IPS-NIHi7 (cell line): ENCODE measurements around the gene ARHGAP6.
"Not testable (repeated sequence)": the region's sequence is repeated elsewhere in the genome, so short reads cannot be mapped to it uniquely, and the experiment has no call there.

Experiments
- DNase-seq: peaks from one replicate; pipeline ENCODE4 v3.0.0; 2012; ENCODE audit warnings: mixed read lengths; ENCODE audit errors: extremely low spot score

The ARHGAP6 gene

DNA sequence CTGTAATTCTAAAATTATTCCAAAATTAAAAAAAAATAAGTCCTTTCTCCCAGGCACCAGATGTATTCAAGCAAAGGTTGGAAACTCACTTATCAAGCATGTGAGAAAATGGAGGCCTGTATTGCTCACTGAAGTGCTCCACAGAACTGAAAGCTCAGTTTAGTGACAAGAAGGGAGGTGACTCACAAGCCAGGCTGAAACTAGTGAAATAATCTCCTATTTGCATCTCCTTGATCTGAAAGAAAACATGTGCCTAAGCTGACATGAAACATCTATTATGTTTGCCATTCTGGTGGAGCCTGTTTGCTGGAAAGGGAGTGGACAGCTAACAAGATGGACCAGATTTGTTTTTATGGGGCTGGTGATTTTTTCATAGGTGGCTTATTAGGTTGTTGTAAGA lies 426.5 kb downstream of the ARHGAP6 start:
- DNase-seq: no peak

DNA sequence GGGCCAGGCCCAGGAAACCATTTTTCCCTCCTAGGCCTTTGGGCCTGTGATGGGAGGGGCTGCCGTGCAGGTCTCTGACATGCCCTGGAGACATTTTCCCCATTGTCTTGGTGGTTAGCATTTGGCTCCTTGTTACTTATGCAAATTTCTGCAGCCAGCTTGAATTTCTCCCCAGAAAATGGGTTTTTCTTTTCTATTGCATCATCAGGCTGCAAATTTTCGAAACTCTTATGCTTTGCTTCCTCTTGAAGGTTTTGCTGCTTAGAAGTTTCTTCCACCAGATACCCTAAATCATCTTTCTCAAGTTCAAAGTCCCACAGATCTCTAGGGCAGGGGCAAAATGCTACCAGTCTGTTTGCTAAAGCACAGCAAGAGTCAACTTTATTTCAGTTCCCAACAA lies 430.3 kb downstream of the ARHGAP6 start:
- not testable (repeated sequence) for DNase-seq

DNA sequence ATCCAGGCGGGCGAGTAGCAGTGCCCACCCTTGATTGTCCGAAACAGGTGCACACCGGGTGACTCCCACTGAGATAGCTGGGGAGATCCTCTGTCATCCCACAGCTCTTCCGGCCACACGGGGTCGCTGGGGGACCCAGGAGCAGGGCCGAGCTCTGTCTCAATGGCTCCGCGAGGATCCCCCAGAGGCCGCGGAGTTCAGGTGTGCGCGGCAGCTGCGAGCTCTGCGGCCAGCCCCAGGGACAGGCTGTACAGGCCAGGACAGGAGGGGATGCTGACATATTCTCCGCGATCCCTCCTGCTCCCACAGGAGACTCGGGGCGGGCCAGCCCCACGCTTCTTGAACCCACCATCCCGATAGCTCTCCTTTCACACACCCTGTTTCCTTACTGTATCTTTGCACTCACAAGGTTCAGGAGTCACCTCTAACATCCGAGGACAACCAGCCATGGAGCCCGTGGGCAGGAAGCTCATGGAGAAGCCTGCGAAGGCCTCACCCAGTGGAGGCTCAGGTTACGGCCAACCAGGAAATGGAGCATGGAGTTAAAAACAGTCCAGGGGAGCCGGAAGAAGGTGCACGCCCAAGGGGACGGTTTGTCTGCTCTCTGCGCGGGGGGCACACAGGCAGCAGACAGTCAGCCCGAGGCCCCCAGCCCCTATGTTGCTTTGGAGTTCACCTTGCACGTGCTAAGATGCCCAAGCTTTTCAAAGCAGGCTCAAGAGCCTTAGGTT lies 450.4 kb downstream of the ARHGAP6 start:
- peak; percentile 68 for DNase-seq

DNA sequence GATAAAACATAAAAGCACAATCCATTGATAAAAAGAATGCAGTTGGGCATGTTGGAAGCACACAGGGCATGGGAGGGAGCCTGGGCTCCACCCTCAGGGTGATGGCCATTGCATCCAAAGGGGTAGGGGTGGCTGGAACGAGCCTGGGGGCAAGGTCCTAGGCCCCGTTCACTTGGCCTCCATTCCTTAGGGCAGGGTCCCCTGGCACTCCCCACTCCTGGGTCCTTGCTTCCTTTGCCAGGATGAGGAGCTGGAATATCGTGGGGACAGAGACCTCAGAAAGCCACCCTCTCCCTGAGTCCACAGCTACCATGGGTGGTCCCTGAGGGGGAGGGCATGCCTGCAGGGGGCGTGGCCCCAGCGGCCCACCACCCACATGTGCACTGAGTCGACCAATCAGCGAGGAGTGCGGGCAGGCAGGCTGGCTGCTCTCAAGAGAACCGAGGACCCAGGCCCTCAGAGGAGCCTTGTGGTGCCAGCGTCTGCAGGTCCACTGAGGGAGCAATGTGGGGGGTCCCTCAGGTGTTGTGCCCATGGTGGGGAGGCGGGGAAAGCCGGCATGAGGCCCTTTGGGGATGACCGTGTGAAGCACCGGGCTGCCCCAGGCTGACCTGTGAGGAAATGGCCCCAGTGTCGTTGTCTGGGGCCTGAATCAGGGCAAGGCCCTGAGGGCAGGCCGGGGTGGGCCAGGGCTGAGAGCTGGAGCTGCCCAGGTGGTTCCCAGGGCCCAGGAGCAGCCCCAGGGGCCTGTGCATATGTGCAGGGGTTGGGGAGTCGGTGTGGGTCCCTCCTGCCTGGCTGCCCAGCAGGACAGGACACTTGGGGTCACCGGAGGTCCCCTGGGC lies 451.2 kb downstream of the ARHGAP6 start:
- DNase-seq: no peak

DNA sequence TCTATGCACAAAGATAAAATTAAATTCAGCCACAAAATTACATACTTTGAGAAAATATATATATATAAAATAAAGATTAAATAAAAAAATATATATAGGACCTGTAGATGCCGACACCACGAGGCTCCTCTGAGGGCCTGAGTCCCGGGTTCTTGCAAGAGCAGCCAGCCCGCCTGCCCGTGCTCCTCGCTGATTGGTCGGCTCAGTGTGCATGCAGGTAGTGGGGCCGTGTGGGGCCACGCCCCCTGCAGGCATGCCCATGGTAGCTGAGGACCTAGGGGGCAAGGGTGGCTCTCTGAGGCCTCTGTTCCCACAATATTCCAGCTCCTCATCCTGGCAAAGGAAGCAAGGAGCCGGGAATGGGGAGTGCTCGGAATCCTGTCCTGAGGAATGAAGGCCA lies 453.0 kb downstream of the ARHGAP6 start:
- DNase-seq: peak; percentile 50

DNA sequence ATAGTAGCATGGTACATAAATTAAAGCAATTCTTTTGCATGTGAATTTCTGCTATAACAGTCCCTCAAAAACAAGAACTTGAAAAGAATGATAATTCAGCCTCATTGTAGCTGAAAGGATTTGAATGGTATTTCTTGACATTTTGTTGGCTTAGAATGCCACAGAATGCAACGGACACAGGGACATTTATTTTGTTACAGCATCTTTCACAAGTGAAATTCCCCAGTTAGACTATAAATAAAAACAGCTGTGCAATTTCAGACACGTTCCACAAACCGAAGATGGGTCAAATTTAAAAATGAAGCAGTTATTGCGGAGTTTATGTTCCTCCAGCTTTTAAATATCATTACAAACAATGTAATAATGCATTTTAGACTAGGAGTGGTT lies 455.3 kb downstream of the ARHGAP6 start:
- DNase-seq: no peak

DNA sequence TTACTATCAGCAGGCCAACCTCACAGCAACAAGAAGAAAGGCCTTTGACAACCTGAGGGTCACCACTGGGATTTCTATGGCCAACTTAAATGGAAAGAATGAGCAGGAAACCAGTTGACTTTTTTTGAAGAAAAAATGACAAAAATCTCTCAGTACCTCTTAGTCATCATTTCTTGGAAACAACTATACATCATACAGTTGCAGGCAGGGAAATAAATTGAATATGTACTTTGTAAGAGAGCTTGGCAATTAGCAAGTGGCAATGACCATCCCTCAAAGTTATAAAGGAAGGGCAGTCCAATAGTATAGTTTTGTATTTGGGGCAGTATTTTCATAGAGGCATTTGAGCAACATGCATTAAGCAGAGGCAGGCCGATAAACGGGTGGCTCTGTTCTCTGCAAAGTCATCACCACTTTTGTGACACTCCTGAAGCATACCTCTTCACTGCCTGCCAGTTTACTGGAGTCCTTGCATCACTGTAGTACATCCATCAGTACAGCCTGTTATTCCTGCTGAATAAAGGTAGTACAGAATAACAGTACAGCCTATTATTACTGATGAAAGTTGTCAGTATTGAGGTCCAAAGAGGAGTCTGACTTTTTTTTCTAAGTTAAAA lies 455.8 kb downstream of the ARHGAP6 start:
- DNase-seq: no peak

DNA sequence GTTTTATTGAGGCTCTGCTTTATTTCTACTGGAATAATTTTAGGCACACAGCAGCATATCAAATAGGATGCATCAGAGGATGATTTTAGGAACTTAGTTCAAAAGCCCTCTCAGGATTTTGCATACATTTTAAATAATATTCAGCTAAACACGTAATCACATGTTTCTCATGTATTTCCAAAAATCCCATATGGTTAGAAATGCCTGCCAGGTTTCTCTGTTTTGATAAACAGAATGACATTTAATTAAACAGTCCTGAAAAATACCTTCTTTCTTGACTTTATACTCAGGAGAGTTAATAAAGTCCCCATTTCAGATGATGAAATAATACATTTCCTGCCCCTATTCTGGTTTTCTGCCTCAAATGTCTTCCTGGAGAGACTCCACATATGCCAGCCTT lies 459.0 kb downstream of the ARHGAP6 start:
- DNase-seq: no peak

DNA sequence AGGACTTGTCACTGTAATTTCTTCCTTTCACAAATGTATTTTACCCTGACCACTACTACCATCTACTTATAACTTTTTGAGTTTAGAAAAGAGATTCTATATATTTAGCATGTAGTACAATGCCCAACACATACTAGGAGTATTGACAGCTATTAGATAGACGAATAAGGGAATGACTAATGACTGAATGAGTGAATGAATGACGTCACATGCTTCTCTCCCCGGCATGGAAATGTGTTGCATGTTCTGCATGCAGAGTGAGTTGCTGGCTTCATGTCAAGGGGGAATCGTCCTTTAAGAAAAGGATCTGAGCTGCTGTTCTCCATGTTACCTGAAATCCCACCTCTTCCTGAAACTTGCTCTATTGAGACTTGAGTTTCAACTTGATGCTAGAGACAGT lies 459.9 kb downstream of the ARHGAP6 start:
- no peak for DNase-seq

DNA sequence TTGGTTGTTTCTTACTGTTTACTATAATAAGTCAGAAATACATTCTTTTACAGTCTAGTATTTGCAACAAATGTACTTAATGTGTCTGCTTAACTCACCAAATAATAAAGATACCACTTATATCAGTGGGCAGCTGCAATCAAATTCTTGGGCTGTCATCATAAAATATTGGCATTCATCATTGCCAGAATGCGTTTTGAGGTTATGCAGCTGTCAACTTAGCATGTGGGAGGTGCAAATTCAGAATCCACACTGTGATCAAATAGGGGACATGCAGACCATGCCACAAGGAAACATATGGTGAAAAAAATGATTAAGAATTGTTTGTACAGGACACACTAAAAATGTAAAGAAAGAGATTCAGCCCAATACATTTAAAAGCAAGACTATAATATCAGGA lies 468.0 kb downstream of the ARHGAP6 start:
- DNase-seq: no peak

DNA sequence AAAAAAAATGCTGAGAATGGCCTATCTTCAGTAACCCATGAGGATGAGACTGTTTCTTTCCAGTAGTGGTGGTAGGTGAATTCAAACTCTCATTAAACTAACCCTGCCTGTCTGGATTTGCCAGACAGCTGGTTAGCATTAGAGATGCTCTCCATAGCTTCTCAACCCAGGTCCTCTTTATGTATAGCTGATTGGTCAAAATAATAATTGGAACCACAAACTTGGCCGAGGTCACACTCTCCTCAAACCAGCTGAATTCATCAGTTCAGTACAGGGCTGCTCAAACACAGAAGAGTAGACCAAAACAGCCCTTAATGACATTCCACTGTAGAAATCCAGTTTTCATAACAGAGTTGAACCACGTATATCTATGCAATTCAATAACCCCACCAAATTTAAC lies 469.2 kb downstream of the ARHGAP6 start:
- DNase-seq: no peak

DNA sequence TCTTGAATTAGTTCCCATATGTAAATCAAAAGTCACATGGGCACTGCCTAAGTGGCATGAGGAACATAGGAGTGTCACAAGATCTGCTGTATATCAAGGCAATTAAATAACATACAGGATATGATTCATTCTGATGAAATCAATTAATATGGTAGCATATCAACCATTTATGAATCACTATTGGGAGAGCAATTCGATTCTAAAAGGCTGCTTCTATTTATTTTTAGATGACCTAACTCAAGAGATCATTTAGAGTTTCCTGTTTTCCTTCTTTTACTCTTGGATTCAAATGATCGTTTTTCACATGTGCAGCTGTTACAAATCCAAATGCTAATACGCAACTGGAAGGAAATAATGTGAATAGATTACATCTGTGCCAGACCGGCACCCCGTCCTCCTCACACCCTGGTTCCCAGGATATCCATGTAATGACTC lies 472.7 kb downstream of the ARHGAP6 start:
- no peak for DNase-seq

DNA sequence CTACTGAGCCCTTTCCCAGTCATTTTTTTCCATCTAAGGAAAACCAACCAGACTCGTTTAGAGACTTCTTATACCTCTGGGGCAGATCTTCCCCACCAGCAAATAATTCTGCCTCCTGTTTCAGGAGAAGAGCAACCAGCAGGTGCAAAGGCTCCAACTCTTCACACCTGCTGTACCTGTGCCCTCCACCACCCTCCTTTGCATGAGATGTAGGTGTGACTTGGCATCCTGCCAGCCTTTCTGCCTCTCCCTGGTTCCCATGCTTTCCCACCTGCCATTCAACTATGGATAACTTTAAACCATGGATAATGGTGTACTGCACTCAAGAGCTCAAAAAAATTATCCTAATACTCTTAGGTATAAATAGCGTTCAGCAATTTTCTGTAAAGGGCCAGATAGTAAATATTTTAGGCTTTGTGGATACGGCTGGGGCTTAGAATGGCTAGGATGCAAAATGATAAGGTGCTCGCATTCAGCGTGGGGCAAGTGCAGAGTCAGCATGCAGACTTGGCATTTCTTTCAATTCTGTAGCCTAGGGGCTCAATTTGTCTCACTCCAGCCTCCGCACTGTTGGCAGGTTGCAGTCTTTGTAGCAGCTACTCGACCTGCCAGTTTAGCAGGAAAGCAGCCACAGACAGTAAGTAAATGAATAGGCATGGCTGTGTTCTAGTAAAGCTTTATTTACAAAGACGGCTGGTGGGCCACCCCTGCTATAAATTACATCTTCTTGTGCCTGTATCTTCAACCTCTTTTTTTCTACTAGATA lies 474.8 kb downstream of the ARHGAP6 start:
- no peak for DNase-seq

DNA sequence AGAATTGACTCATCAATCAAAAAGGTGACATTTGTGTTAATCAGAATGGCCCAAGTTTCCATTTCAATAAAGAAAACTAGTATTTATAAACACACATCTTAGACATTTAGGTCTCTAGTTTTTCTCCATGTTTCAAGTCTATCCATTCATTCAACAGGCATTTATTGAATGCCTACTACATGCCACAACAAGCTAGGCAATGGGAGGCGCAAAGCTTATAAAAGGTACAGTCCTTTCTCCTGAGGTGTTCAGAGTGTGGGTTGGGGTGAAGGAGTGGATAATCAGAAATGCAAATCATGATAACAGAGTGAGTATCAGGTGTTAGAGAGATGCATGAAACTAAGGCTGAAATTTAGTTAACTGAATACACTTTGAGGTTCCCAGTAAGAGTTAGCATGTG lies 476.6 kb downstream of the ARHGAP6 start:
- no peak for DNase-seq

DNA sequence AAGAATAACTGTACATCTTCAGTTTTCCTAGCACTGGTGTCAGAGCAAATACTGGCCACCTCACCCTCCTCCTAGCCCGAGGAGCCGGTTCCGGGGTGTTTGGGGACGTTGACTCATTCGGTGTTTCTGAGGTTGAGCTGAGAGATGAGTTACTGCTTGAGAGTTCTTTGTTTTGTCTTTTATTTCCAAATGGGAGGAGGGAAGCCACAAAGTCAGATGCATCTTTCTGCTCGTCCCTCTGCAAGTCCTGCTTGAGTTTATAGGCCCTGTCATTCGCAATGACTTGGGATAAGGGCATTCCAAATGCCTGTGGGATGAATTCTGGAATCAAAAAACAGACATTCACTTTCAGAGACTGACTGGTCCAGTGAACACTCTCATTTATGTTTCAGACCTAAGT lies 477.1 kb downstream of the ARHGAP6 start:
- no peak for DNase-seq

DNA sequence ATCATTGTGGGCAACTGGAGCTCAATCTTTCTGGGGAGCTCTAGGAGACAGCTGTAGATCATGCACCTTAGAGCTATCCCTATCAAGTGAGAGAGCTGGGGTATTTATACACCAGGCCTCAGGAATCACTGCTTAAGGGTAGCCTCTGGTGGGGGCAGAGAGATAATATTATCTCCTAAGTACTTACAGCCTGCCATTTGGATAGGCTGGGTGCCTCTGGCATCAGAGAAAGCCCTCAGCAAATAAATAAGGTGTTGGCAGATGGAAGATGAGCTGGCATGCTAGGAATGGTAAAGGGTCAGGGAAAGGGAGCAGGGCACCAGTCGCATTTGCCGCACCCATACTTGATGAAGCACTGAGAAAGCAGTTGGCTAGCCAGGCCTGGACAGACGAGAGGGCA lies 478.7 kb downstream of the ARHGAP6 start:
- no peak for DNase-seq

DNA sequence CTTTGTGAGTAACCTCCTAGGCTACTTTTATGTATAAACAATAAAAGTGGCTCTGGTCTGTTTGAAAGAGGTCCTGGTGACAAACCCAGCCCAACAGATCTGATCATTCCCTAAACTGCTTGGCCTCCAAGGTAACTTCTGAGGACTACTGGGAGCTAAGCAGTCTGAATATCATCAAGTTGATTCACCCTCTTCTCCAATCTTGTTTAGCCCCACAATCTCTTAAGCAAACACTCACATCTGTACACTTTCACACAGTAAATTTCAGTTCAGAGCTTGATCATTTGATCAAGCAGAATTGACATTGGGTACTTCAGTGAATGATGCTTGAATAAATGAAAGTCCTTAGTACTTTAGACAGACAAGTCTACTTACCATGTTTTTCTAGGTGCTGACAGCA lies 479.9 kb downstream of the ARHGAP6 start:
- DNase-seq: no peak

DNA sequence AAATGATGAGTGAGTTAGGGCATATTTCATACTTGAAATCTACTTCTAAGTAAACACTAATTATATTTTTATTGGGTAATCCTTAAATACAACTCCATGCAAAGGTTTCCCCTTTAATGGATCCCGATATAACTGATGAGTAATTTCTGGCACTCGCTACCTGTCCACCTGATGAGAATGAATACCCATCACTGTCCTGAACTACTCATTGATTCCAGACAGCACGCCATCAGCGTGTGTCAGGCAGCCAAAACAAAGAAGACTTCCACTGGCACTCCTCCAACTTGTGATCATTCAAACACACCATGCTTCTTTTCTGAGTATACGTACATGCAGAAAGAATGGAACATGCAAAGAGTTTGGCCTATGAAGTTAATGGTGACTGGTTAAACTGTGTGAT lies 485.1 kb downstream of the ARHGAP6 start:
- DNase-seq: no peak

DNA sequence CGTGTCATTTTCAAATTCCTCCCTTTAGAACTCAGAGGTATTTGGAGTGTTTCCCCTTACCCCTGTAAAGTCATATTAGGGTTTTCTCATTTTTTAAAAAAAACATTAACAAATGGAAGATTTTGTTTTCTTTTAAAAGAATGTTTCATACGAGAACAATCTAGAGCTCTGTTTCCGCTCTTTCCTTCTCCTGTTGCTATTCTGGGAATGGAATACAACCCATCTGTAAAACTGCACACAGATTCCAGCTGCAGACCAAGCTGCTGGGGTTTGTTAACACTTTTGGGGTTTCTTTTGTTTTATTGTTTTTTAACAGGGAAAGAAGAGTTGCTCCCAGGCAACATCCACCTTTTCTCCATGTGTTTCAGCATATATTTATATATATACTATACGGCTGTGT lies 493.3 kb downstream of the ARHGAP6 start:
- DNase-seq: no peak

DNA sequence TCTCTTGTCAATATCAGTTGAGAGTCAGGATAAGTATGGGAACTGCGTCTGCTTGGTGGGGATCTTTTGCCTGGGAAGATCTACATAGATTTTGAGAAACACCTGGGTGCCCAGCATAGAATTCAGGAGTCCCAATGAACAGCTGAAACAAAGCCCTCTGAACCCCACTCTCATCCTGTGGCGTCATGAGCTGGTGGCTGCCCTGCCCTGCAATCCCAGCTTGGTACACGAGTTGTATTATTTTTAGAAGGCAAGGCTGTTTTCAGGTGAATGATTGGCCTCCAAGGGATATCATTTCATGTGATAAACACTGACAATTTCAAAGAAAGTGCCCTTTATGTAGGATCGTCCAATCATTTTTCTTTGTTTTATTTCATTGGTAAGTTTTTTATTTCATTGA lies 493.8 kb downstream of the ARHGAP6 start:
- no peak for DNase-seq

DNA sequence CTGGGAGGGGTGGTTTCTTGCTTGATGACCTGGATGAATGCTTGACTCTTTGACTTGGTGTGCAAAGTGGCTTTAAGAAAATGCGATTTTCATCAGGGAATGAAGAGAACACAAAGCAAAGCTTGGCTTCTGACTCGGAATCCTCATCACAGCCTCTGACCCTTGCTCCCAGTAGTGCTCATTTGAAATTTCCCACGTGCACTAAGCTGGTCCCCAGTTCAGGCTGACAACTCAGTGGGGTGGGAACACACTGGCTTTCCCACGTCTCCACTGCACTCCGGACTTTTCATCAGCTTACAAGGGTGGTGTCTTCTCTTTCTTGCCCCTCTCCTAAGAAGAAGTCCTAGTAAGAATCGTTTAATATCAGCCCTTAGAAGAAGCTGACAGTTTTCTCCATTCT lies 501.3 kb downstream of the ARHGAP6 start:
- no peak for DNase-seq

DNA sequence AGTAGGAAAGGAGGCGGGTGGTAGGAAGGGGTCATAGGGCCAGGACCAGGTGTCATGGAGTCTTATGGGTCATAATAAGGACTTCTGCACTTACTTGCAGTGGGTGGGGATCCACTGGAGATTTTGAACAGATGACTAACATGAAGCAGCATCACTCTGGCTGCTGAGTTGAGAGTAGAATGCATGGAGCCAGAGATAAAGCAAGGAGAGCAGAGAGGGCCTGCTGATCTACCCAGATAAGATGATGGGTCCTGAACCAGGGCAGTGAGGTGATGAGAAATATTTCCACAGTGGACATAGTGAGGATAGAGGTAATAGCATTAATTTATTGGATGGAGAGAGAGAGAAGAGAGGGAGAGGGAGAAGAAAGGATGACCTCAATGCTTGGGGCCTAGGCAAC lies 506.6 kb downstream of the ARHGAP6 start:
- DNase-seq: no peak
